GM18520 (cell line): Measurements from ENCODE around the gene CIZ1.
"Not testable (repeated sequence)": the region's sequence is repeated elsewhere in the genome, so short reads cannot be mapped to it uniquely, and the experiment has no call there.

Source experiments
- ATAC-seq: cut with Tn5 transposase; IDR thresholded peaks from one replicate; pipeline ENCODE4 v1.9.1; 2021; ENCODE audit not compliant: unreplicated experiment

Gene CIZ1

GRCh38 chr9:128149001-128149701, 42.2 kb downstream of the CIZ1 start, which contains the start of gene LCN2:
Gene LCN2, plus strand, starts transcription at chr9:128149453. Its CDS starts 73 bp downstream, at chr9:128149526.
- ATAC-seq: no peak

- ATAC-seq: no peak
These were observed 42.8 kb downstream of the CIZ1 start for GRCh38 chr9:128148509-128149000.

GRCh38 chr9:128146591-128147120, 44.7 kb downstream of the CIZ1 start:
- no peak for ATAC-seq

GRCh38 chr9:128145951-128146351, 45.4 kb downstream of the CIZ1 start:
- ATAC-seq: no peak

GRCh38 chr9:128145536-128145935, 45.8 kb downstream of the CIZ1 start:
- no peak for ATAC-seq

GRCh38 chr9:128144239-128145181, 46.9 kb downstream of the CIZ1 start:
- no peak for ATAC-seq

- ATAC-seq: no peak
These were observed 47.7 kb downstream of the CIZ1 start for GRCh38 chr9:128143525-128144238.

- no peak for ATAC-seq
These were observed 48.8 kb downstream of the CIZ1 start for GRCh38 chr9:128142596-128142995.

- no peak for ATAC-seq
These were observed 49.3 kb downstream of the CIZ1 start for GRCh38 chr9:128142061-128142460.

GRCh38 chr9:128141604-128142003, 49.8 kb downstream of the CIZ1 start:
- no peak for ATAC-seq

GRCh38 chr9:128139621-128140020, 51.8 kb downstream of the CIZ1 start:
- ATAC-seq: no peak

- no peak for ATAC-seq
These were observed 53.4 kb downstream of the CIZ1 start for GRCh38 chr9:128138001-128138400.

GRCh38 chr9:128136816-128137793, 54.3 kb downstream of the CIZ1 start:
- no peak for ATAC-seq

- ATAC-seq: not testable (repeated sequence)
These were observed 55.8 kb downstream of the CIZ1 start for GRCh38 chr9:128135561-128135960.

GRCh38 chr9:128132139-128132538, 59.2 kb downstream of the CIZ1 start:
- not testable (repeated sequence) for ATAC-seq

- not testable (repeated sequence) for ATAC-seq
These were observed 60.0 kb downstream of the CIZ1 start for GRCh38 chr9:128131346-128131745.

GRCh38 chr9:128130651-128131050, 60.7 kb downstream of the CIZ1 start:
- ATAC-seq: not testable (repeated sequence)

- ATAC-seq: not testable (repeated sequence)
These were observed 61.3 kb downstream of the CIZ1 start for GRCh38 chr9:128129976-128130590.
